IMR-90 (cell line): ENCODE data around the gene OR10D3. TPM values are rescaled to one million over a fixed set of nuclear protein-coding genes. Genes with fewer than 3 reads are reported as not detected.

Experiments
- ATAC-seq: fragments of 200-7000 bp; cut with Tn5 transposase; 2 replicates; pipeline ENCODE4 v1.9.1; 2020; ENCODE audit warnings: low read depth, mild to moderate bottlenecking, moderate library complexity
- BruUV-seq: library from RNA; stranded (reverse); fragments of 400-500 nt; replicated peaks from 2 replicates; lab custom pipeline; 2021; lab: Mats Ljungman, UMichigan
- CTCF ChIA-PET: fragments of 300-600 bp; formaldehyde crosslinking; extraction: SDS; loops from one replicate; lab custom pipeline; 2021; ENCODE audit warnings: antibody characterized with exemption; lab: Yijun Ruan, JAX
- POLR2A ChIA-PET: fragments of 300-600 bp; sonication (Branson Sonifier 250); formaldehyde crosslinking; loops from one replicate; lab custom pipeline; 2022; ENCODE audit warnings: antibody characterized with exemption; ENCODE audit not compliant: unreplicated experiment; lab: Charles Lee
- DNase-seq: peaks from one replicate; pipeline ENCODE4 v3.0.0; 2013
- H2AFZ ChIP-seq: replicated peaks from 2 replicates; pipeline ENCODE3; 2013; ENCODE audit warnings: low read length, mild to moderate bottlenecking; ENCODE audit not compliant: poor library complexity
- H2AK5ac ChIP-seq: 2 replicates; pipeline ENCODE4 v1.6.1; 2013; ENCODE audit warnings: low read depth, low read length, inconsistent platforms
- H2AK9ac ChIP-seq: replicated peaks from 2 replicates; pipeline ENCODE3; 2013; ENCODE audit warnings: mild to moderate bottlenecking, low read depth, low read length, moderate library complexity; ENCODE audit not compliant: poor library complexity
- H2BK120ac ChIP-seq: 2 replicates; pipeline ENCODE4 v1.6.1; 2013; ENCODE audit warnings: low read depth, low read length, inconsistent platforms
- H2BK15ac ChIP-seq: 3 replicates; pipeline ENCODE4 v1.6.1; 2013; ENCODE audit warnings: low read depth, low read length, inconsistent platforms
- H2BK20ac ChIP-seq: 2 replicates; pipeline ENCODE4 v1.6.1; 2013; ENCODE audit warnings: low read depth, mild to moderate bottlenecking, inconsistent platforms, low read length, moderate library complexity
- H2BK5ac ChIP-seq: 2 replicates; pipeline ENCODE4 v1.6.1; 2013; ENCODE audit warnings: mild to moderate bottlenecking, low read depth, low read length, inconsistent platforms; ENCODE audit not compliant: poor library complexity, severe bottlenecking
- H3K14ac ChIP-seq: replicated peaks from 2 replicates; pipeline ENCODE4 v1.6.1; 2013; ENCODE audit warnings: low read depth, low read length, inconsistent platforms
- H3K18ac ChIP-seq: 2 replicates; pipeline ENCODE4 v1.6.1; 2013; ENCODE audit warnings: low read depth, low read length, control low read depth
- H3K23ac ChIP-seq: 2 replicates; pipeline ENCODE4 v1.6.1; 2013; ENCODE audit warnings: low read depth, low read length, inconsistent platforms
- H3K27ac ChIP-seq: 2 replicates; pipeline ENCODE4 v1.5.1; 2013; ENCODE audit warnings: mild to moderate bottlenecking, control low read depth, low read length; ENCODE audit not compliant: insufficient read depth
- H3K27me3 ChIP-seq: 2 replicates; pipeline ENCODE4 v1.6.1; 2013; ENCODE audit warnings: low read length; ENCODE audit not compliant: control insufficient read depth, insufficient read depth
- H3K36me3 ChIP-seq: 2 replicates; pipeline ENCODE4 v1.6.1; 2013; ENCODE audit warnings: low read length, mixed read lengths; ENCODE audit not compliant: control insufficient read depth, insufficient read depth
- H3K4ac ChIP-seq: 2 replicates; pipeline ENCODE4 v1.6.1; 2013; ENCODE audit warnings: low read depth, low read length, inconsistent platforms
- H3K4me1 ChIP-seq: 2 replicates; pipeline ENCODE4 v1.6.1; 2013; ENCODE audit warnings: low read length, mixed read lengths; ENCODE audit not compliant: control insufficient read depth, insufficient read depth
- H3K4me2 ChIP-seq: 2 replicates; pipeline ENCODE4 v1.6.1; 2013; ENCODE audit warnings: low read depth, mild to moderate bottlenecking, control low read depth, low read length, moderate library complexity
- H3K4me3 ChIP-seq: 2 replicates; pipeline ENCODE4 v1.5.1; 2013; ENCODE audit warnings: low read depth, mild to moderate bottlenecking, control low read depth, low read length, moderate library complexity; ENCODE audit not compliant: insufficient read depth
- H3K56ac ChIP-seq: 2 replicates; pipeline ENCODE4 v1.6.1; 2013; ENCODE audit warnings: low read length, inconsistent platforms; ENCODE audit not compliant: insufficient read depth; ENCODE audit errors: extremely low read depth
- H3K79me1 ChIP-seq, 2 experiments: 2 replicates each; pipeline ENCODE4 v1.6.1; 2013; ENCODE audit warnings: low read length in 2 of 2, inconsistent platforms in 1 of 2, low read depth in 1 of 2
- H3K9ac ChIP-seq: 2 replicates; pipeline ENCODE4 v1.6.1; 2013; ENCODE audit warnings: low read depth, low read length, control low read depth
- H3K9me1 ChIP-seq: 2 replicates; pipeline ENCODE4 v1.6.1; 2013; ENCODE audit warnings: low read length, inconsistent platforms; ENCODE audit not compliant: insufficient read depth
- H3K9me3 ChIP-seq: 2 replicates; pipeline ENCODE4 v1.6.1; 2013; ENCODE audit warnings: low read length; ENCODE audit not compliant: control insufficient read depth, insufficient read depth
- H4K20me1 ChIP-seq: 2 replicates; pipeline ENCODE4 v1.6.1; 2013; ENCODE audit warnings: low read length, inconsistent platforms; ENCODE audit not compliant: insufficient read depth
- H4K5ac ChIP-seq: 2 replicates; pipeline ENCODE4 v1.6.1; 2013; ENCODE audit warnings: mild to moderate bottlenecking, low read depth, low read length, control low read depth
- H4K8ac ChIP-seq, 2 experiments: 2 replicates each; pipeline ENCODE4 v1.6.1; 2013; ENCODE audit warnings: low read depth in 2 of 2, low read length in 2 of 2, control low read depth in 1 of 2, inconsistent platforms in 1 of 2
- H4K91ac ChIP-seq: 2 replicates; pipeline ENCODE4 v1.6.1; 2013; ENCODE audit warnings: low read depth, low read length, inconsistent platforms; ENCODE audit not compliant: insufficient read depth
- CEBPB ChIP-seq: IDR thresholded peaks from 2 replicates; pipeline ENCODE4 v1.6.1; 2012; ENCODE audit warnings: low read depth, low read length, improper control_type of control experiment
- CTCF ChIP-seq: conservative IDR thresholded peaks from 2 replicates; pipeline ENCODE4 v1.5.1; 2012; ENCODE audit warnings: mild to moderate bottlenecking, low read depth, low read length, improper control_type of control experiment
- ELK1 ChIP-seq: fragments of 150-350 bp; IDR thresholded peaks from 2 replicates; pipeline ENCODE4 v1.6.1; 2016; ENCODE audit warnings: low read depth, mild to moderate bottlenecking, low read length, moderate library complexity, borderline replicate concordance
- FOS ChIP-seq: fragments of 150-350 bp; IDR thresholded peaks from 2 replicates; pipeline ENCODE4 v1.6.1; 2016; ENCODE audit warnings: low read depth, low read length
- MAFK ChIP-seq: IDR thresholded peaks from 2 replicates; pipeline ENCODE4 v1.6.1; 2012; ENCODE audit warnings: low read depth, low read length, improper control_type of control experiment
- MAZ ChIP-seq: IDR thresholded peaks from 2 replicates; pipeline ENCODE4 v1.6.1; 2012; ENCODE audit warnings: low read depth, mild to moderate bottlenecking, low read length, improper control_type of control experiment, moderate library complexity, borderline replicate concordance
- MXI1 ChIP-seq: IDR thresholded peaks from 2 replicates; pipeline ENCODE4 v1.6.1; 2012; ENCODE audit warnings: low read depth, mild to moderate bottlenecking, low read length, moderate library complexity, borderline replicate concordance
- NFE2L2 ChIP-seq: fragments of 150-350 bp; IDR thresholded peaks from 2 replicates; pipeline ENCODE4 v1.6.1; 2016; ENCODE audit warnings: low read depth, mild to moderate bottlenecking, low read length
- POLR2A ChIP-seq: IDR thresholded peaks from 2 replicates; pipeline ENCODE4 v1.6.1; 2012; ENCODE audit warnings: mild to moderate bottlenecking, low read depth, low read length
- RAD21 ChIP-seq: IDR thresholded peaks from 2 replicates; pipeline ENCODE4 v1.6.1; 2012; ENCODE audit warnings: low read length, improper control_type of control experiment
- RCOR1 ChIP-seq: IDR thresholded peaks from 2 replicates; pipeline ENCODE4 v1.6.1; 2012; ENCODE audit warnings: mild to moderate bottlenecking, low read length, improper control_type of control experiment; ENCODE audit not compliant: insufficient replicate concordance
- RFX5 ChIP-seq: IDR thresholded peaks from 2 replicates; pipeline ENCODE4 v1.8.0; 2012; ENCODE audit warnings: low read depth, mild to moderate bottlenecking, low read length, moderate library complexity
- SMC3 ChIP-seq: fragments of 150-350 bp; IDR thresholded peaks from 2 replicates; pipeline ENCODE4 v1.6.1; 2016; ENCODE audit warnings: low read depth, mild to moderate bottlenecking, antibody characterized with exemption, low read length, moderate library complexity
- WGBS, 2 experiments: methylation state at CpG; one replicate each; pipeline versions ENCODE4 v1.1.5 to v1.1.7; 2013; ENCODE audit warnings: missing lambda C conversion rate in 2 of 2; ENCODE audit not compliant: insufficient read length in 1 of 2; ENCODE audit errors: extremely low coverage in 2 of 2; 5-methylcytosine and 5-hydroxymethylcytosine counted together
- dilution Hi-C: fragments of 300-500 bp; cut with HindIII; formaldehyde crosslinking; loops from one replicate; pipeline ENCODE4 v1.14.3; 2018; ENCODE audit warnings: low sequenced_read_pairs; ENCODE audit not compliant: unreplicated experiment
- in situ Hi-C: fragments of 300-500 bp; cut with MboI; formaldehyde crosslinking; loops from 3 replicates; pipeline ENCODE4 v1.14.3; 2019; ENCODE audit warnings: low sequenced_read_pairs, inconsistent platforms, mixed read lengths
- intact Hi-C: fragments of 100-400 bp; cut with micrococcal nuclease; formaldehyde crosslinking; loops from 2 replicates; pipeline ENCODE4 v1.10.0; 2022
- polyA plus RNA-seq, 3 experiments: library from polyadenylated mRNA; depleted of rRNA; stranded (reverse); fragments of >200 nt; gene quantifications; 2 replicates each; pipeline ENCODE4 v1.2.3, GENCODE V29; 2012; ENCODE audit warnings: low replicate concordance in 1 of 3
- total RNA-seq: library from RNA; depleted of rRNA; stranded (reverse); fragments of >200 nt; gene quantifications from 2 replicates; pipeline ENCODE4 v1.2.3, GENCODE V29; 2012
- TF ChIP-seq, protein P1 (sequence below): fragments of 150-350 bp; IDR thresholded peaks from 2 replicates; pipeline ENCODE4 v1.6.1; 2017; ENCODE audit warnings: mild to moderate bottlenecking, antibody characterized with exemption, low read length, low read depth

Gene OR10D3
- total and polyA plus RNA-seq, 2 of the 4 experiments (the other 2 are of a cell fraction): not detected

DNA sequence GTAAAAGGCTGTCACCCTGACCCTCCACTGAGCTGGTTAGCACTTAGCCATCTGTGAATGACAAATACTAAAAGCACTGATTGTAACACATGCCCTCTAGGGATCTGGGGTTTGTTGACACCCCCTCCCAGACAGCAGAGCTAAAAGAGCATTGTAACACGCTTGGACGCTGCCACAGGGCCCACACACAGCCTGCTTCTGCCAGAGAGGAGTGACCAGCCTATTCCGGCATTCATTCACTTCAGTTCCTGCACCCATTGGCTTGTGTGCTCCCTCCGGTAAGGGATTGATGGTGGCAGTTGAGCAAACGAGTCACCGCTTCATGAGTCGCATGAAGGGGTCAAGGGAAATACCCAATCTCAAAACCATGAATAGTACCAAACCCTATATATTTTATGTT, 15.8 kb downstream of the OR10D3 start:
- no peak overlapping the region for H2AK5ac ChIP-seq
- H3K56ac ChIP-seq: no peak overlapping the region
- CTCF ChIA-PET: no interaction called here
- no peak overlapping the region for H4K8ac ChIP-seq
- TF ChIP-seq FOS: no peak
- TF ChIP-seq CTCF: no peak
- TF ChIP-seq CEBPB: no peak
- no peak for TF ChIP-seq MAZ
- TF ChIP-seq, protein P1, sequence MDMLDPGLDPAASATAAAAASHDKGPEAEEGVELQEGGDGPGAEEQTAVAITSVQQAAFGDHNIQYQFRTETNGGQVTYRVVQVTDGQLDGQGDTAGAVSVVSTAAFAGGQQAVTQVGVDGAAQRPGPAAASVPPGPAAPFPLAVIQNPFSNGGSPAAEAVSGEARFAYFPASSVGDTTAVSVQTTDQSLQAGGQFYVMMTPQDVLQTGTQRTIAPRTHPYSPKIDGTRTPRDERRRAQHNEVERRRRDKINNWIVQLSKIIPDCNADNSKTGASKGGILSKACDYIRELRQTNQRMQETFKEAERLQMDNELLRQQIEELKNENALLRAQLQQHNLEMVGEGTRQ: no peak
- TF ChIP-seq NFE2L2: no peak
- no peak for TF ChIP-seq RCOR1
- no peak for TF ChIP-seq SMC3
- TF ChIP-seq RAD21: no peak
- no peak for TF ChIP-seq RFX5
- no peak for TF ChIP-seq POLR2A
- no peak for TF ChIP-seq MXI1
- no peak for TF ChIP-seq MAFK
- no peak for TF ChIP-seq ELK1
- no peak overlapping the region for H2BK20ac ChIP-seq
- intact Hi-C loops (no loop called here), in situ Hi-C loops (loop anchor here (5.0 kb wide), 1 partner anchor 127 kb away; no protein-coding TSS in a partner anchor), dilution Hi-C loops (no loop called here)
- no peak overlapping the region for H3K18ac ChIP-seq
- no peaks in the 10 kb centered on the region for H3K27me3 ChIP-seq
- H3K9me1 ChIP-seq: no peaks in the 10 kb centered on the region
- no peaks in the 10 kb centered on the region for H3K36me3 ChIP-seq
- peak overlapping the region; percentile 49 for H2AFZ ChIP-seq
- no peak overlapping the region for H2BK120ac ChIP-seq
- H4K5ac ChIP-seq: no peak overlapping the region
- no peak overlapping the region for H3K4ac ChIP-seq
- POLR2A ChIA-PET: no interaction called here
- H4K20me1 ChIP-seq: no peaks in the 10 kb centered on the region
- H3K9ac ChIP-seq: no peak overlapping the region
- no peaks in the 10 kb centered on the region for H3K4me1 ChIP-seq
- H3K4me2 ChIP-seq: no peak overlapping the region
- no peak overlapping the region for H4K91ac ChIP-seq
- no peak overlapping the region for H3K23ac ChIP-seq
- BruUV-seq: no TSS peak
- no peaks in the 10 kb centered on the region for H3K9me3 ChIP-seq
- H2AK9ac ChIP-seq: no peak overlapping the region
- H3K27ac ChIP-seq: no peak overlapping the region
- H3K4me3 ChIP-seq: no peak overlapping the region
- 70% methylated on average over 2 of the region's 7 CpGs; no CpG with 5 or more reads in 1 of the 2 experiments for WGBS, 2 experiments
- H3K79me1 ChIP-seq: no peaks in the 10 kb centered on the region
- no peak overlapping the region for H2BK5ac ChIP-seq
- no peak overlapping the region for H3K14ac ChIP-seq
- H2BK15ac ChIP-seq: no peak overlapping the region
- DNase-seq (no peak), ATAC-seq (no peak)
